Erythroblast (primary cell): ENCODE measurements around the gene PPP1R3A.

ENCODE experiments used
- GATA1 ChIP-seq: IDR thresholded peaks from 2 replicates; pipeline ENCODE4 v1.6.1; 2011; ENCODE audit warnings: low read depth, mild to moderate bottlenecking, control low read depth, low read length, moderate library complexity
- POLR2A ChIP-seq: IDR thresholded peaks from 2 replicates; pipeline ENCODE4 v1.6.1; 2011; ENCODE audit warnings: mild to moderate bottlenecking, low read length

DNA sequence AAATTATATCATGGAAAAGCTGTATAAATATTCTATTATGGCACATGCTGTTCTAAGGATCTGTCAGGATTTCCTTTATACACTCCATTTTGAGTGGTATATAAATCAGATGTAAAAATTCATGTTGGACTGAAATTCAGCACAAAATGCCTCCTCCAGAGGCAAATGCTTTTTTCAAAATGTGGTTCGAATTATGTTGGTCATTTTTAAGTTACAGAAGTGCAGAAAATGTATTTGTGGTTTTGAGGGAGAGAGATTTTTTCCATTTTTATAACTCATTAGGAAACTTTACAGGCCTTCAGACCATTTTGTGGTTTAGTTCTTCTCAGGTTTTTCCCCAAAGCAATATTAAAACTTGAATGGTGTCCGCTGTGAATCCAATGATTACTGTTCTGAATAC, 2.9 kb downstream of the PPP1R3A start:
- TF ChIP-seq POLR2A: no peak
- TF ChIP-seq GATA1: no peak
